Right hindlimb (tissue), 1 donor: ENCODE data around the gene GPR3.
"Not testable (repeated sequence)": the region's sequence is repeated elsewhere in the genome, so short reads cannot be mapped to it uniquely, and the experiment has no call there.

Source experiments
- DNase-seq: peaks from one replicate; pipeline ENCODE4 v3.0.0-alpha.2; 2018

The GPR3 gene

DNA sequence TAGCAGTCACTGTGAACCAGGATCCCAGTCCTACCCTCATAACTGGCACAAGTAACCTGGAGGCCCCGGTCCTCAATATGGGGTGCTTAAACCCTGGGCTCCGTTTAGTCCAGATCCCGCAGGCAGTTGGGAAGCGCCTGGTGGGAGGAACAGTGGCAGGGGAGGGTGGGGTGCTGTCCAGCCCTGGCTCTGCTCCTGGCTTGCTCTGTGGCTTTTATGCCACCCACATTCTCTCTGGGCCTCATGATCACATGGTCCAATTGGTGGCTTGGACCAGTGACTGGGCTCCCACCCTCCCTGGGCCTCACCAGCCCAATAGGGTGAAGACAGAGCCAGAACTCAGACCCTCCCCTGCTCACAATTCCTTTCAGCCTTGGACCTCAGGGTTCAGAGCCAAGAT lies 12.2 kb upstream of the GPR3 start:
- DNase-seq, result peak; percentile 39

DNA sequence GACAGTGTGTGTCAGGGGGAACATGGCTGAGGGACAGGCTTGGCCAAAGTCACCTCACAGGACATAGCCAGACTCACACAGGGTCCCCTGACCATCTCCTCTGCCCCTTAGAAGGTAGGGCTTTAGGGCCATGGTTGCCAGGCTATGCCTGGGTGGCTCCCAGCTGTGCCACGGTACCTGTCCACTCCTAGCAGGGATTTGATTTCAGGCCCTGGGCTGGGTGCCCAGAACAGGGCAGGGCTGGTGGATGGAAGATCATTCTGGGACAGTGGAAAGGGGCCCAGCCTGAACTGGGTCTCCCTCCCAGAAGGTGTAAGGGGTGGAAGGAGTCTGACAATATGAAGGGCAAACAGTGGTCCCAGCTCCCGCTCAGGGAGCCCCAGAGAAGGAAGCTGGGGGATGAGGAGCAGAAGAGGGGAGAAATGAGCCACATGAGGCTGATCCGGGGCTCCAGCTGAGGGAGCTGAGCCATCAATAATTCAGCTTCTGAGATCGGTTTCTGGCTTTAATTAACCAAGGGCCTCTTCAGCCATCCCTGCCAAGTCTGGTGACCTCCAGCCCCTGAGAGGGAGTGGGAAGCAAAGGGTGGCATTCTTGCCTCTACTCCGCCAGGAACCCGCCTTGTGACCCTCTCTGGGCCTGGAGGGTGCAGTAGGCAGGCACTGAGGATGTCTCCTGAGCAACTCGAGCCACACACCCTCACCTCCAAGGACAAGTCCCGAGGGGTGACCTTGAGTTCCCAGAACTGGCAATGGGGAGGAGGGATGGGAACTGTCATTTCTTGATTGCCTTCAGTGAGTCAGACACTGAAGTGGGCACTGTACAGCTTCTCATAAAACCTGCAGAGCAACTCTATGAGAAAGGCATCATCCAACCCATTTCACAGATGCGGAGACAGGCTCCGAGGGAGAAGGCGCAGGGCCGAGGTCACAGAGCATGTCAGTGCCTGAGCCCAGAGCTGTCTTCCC lies 11.4 kb upstream of the GPR3 start:
- peak; percentile 13 for DNase-seq

DNA sequence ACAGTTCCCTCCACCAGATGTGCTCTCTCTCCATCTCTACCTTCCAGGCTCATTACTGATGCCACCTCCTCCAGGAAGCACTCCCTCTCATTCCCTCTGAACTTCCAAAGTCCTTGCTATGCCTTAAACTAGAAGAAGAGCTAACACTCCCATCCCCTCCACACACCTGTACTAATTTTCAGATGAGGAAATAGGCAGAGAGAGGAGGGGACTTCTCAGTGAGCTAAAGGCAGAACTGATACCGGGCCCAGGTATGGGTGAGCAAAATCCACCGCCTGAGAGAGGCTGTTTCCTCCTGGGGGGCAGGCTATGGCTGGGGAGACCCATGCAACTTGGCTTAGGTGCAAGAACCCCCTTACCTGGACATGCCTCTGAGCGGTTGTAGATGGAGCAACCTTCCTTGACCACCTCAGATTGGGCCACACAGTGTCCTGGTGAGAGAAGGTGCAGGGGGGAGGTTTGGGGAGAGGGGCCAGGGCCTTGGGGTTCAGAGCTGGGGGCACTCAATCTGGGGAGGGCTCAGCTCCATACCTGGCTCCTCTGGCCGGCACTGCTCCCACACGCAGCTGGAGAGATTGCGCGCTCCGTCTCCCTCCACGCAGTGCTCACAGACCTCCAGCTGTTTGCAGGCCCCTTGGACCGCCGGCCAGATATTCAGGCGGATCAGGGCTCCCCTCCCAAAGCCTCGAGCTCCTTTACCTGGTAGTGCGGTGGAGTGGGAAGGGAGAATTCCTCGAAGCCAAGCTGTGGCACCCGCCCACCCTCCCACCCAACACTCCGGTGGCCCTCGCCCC lies 10.3 kb upstream of the GPR3 start:
- no peak for DNase-seq

DNA sequence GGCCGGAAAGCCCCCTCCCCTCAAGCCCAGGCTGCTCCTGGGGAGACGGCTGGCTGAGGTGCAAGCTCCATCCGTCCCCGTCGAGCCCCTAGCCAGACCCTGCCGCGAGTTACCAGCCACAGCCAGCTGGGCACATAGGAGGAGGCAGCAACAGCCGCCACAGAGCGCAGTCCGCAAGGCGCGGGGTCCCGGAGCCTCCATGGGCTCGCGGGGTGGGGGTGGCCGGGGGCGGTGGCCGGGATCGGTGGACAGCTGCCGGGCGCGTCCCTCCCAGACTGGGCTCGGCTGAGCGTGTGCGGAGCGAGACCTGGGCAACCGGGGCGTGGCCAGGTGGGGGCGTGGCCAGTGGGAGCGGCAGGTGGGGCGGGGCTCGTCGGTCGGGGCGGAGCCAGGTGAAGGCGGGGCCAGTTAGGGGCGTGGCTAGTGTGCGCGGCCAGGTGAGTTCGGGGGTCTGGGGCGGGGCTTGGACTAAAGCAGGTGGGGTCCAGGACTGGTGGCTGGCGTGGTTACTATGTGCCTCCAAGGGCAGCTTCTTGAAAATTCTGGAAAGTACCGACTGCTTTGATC lies 9.3 kb upstream of the GPR3 start, which contains the start of gene CD164L2:
TSS of gene CD164L2 (minus strand) at position 295 of the 567 bp plus-strand sequence. CDS start at position 201, 94 bp downstream.
- DNase-seq, result peak; percentile 35

DNA sequence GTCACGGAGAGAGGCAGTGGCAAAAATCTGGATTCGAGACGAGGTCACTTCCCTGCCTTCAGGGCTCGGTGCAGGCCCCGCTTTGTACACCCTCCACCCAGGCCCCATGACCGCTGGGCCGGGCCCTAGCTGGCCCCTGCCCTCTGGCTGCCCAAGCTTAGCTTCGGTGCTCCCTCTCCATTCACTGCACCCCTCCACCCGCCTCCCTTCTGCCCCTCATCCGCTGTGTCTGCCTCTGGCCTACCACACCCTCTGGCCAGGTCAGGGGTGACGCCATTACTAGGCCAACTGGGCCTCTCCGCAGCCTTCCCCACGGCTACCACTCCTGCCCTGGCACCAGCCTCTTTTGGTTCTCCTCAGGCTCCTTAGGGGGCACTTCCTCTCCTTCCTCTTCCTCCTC lies 8.8 kb upstream of the GPR3 start:
- no peak for DNase-seq

DNA sequence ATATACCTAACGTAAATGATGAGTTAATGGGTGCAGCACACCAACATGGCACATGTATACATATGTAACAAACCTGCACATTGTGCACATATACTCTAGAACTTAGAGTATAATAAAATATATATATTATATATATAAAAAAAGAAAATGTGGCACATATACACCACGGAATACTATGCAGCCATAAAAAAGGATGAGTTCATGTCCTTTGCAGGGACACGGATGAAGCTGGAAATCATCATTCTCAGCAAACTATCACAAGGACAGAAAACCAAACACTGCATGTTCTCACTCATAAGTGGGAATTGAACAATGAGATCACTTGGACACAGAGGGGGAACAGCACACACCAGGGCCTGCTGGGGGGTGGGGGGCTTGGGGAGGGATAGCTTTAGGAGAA lies 7.6 kb upstream of the GPR3 start:
- DNase-seq, result not testable (repeated sequence)

DNA sequence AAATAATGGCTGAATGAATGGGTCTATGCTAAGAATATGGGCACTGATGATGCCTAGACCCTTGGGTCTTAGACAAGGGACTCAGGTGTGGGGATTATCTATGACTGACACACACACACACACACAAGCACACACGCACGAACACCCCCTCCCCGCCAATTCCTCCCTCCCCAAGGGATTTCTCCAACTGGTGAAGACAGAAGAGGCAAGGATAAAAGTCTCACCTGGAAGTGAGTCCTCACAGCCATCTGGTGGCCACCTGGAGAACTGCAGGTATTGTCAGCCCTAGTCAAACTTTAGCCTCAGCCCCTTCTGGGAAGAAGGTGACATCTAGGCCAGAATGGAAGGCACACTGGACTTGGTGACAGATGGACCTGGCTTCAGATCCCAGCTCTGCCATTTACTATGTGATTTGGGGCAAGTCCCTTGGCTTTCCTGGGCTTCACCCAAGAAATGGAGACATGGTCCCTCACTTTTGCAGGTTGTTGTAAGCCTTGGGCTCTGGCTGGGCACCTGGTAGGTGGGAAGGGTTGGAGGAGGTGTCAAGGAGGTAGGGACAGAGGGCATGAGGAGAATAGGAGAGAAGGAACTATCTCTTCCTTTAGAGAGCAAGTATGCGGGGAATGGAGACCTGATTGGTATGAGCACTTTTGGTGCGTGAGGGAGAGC lies 4.0 kb upstream of the GPR3 start:
- DNase-seq, result no peak

DNA sequence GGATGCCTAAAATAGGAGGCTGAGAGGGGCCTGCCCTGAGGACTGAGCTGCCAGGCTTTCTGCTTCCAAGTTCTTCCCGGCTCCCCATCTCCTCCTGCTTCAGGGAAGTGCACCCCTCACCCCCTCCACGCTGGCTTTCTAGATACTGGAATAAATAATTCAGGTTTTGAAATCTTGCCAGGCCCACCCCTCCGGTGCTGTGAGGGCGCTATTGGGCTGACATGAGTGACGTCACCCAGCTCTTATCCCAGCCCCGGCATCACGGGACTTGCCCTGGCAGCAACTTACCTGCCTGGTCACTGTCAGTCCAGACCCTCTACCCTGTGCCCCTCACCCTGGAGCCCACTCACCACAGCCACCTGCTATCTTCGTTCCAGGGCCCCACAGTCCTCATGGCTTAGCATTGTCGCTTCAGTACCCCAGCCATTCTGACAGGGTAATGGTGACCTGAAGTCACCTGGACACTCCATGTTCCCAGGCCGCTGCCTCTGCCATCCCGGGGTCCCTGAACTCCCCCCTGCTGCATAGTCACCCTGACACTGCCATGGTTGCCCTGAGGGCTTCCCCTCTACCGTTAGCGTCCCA lies 819 bp upstream of the GPR3 start:
- peak; percentile 62 for DNase-seq

DNA sequence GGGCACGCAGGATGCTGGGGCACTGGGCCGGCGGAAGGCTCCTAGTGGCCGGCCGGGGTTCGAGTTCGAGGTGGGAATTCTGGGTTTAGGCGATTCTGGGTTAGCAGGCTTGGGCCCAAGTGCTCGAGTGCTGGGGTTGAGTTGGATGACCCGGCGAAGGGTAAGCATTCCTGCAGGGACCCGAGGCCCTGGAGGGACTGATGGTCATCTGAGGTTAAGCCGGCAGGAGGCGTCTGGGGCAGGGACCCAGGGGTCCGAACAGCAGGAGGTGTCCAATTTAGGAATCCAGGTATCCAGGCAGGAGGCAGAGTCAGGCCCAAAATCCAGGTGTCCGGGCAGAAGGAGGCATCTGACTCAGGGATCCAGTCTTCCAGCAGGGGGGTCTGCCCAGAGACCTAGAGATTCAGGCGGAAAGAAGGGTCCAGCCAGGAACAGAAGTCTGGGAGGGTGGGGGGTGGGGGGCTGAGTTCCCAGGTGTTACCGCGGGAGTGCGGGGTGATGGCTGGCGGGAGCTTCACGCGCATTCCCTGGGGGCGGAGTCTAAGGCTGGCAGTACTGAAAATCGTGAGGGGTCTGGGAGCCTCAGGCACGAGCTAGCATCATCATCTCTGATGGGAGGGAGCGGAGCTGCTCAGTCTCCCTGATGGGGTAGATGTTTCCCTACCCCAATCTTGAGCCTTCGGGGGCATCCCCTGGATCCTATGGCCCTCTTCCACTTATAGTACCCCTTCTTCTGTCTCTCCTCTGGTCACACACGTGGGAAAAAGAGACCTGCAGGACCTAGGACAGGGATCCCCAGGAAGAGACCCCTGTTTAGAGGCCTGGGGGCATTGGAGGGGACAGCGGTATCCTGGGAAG lies 585 bp downstream of the GPR3 start:
- DNase-seq, result no peak

DNA sequence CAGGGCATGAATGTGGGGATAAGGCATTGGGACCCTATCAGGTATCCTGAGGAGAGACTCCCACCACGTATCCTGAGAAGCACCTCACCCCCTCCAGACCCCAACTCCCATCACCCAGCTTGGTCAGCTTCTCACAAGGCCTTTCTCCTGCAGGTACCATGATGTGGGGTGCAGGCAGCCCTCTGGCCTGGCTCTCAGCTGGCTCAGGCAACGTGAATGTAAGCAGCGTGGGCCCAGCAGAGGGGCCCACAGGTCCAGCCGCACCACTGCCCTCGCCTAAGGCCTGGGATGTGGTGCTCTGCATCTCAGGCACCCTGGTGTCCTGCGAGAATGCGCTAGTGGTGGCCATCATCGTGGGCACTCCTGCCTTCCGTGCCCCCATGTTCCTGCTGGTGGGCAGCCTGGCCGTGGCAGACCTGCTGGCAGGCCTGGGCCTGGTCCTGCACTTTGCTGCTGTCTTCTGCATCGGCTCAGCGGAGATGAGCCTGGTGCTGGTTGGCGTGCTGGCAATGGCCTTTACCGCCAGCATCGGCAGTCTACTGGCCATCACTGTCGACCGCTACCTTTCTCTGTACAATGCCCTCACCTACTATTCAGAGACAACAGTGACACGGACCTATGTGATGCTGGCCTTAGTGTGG lies 1.3 kb downstream of the GPR3 start:
- DNase-seq, result no peak

DNA sequence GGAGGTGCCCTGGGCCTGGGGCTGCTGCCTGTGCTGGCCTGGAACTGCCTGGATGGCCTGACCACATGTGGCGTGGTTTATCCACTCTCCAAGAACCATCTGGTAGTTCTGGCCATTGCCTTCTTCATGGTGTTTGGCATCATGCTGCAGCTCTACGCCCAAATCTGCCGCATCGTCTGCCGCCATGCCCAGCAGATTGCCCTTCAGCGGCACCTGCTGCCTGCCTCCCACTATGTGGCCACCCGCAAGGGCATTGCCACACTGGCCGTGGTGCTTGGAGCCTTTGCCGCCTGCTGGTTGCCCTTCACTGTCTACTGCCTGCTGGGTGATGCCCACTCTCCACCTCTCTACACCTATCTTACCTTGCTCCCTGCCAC lies 1.8 kb downstream of the GPR3 start:
- no peak for DNase-seq

DNA sequence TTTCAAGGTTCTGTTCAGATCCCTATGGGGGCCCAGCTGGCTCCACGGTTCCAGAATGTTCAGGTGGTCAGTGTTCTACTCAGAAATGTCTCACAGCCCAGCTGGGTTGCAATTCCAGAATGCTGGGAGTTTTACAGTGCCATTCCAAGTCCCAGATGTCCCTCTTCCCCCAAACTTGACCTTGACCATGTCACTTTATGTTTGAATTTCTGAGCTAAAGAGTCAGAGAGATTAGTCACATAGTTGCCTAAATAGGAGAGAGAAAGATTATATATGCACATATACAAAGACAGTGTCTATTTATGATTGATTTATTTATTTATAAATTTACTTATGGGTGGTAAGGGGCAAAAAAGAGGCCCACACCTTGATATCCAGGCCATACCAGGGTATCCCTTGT lies 2.5 kb downstream of the GPR3 start:
- no peak for DNase-seq

DNA sequence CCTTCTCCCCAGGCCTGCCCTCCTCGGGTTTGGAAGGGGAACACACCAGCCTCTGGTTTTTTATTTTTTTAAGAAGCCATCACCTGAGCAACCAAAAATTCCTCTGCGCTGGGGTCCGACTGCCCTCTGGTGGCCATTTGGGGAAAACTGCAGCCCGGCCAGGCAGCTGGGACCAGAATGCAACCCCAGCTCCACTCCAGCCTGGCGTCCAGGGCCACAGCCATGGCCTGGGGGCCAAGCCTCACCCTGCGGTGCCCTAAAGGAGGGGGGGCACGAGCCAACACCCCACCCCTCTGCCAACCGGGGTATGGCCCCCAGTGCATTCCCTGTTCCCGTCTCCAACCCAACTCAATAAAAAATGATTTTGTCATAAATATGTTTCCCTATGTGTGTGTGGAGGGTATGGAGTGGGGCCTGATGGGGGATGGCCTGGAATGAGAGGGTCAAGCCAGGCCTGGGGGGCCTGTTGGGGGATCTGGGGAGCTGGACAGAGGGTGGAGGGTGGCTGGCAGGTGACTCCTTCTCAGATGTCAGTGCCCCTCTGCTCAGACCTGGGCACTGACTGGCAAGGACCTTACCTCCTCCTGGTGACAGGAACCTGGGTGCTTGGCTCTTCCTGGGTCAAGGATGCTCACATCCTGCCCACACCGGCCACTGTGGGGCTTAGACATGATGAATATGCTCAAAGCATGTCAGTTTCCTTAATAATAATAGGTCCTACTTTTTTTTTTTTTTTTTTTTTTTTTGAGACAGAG lies 3.2 kb downstream of the GPR3 start:
- peak; percentile 84 for DNase-seq

DNA sequence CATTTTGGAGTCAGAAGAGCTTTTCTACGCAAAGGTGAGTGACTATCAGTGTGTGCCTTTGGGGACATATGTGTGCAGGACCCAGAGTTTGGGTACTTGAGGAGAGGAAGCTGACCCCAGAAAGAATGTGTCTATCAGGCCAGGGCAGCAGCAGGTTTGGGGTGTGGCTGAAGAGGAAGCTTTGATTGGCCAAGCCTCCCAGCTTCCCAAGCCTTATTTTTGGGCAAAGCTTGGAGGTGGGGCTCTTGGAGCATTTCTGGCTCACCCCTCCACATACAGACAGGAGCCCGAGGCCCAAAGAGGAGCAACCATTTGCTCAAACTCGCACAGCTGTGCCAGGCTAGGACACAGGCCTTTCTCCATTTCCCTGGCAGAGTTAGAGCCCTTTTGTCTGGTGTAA lies 4.7 kb downstream of the GPR3 start:
- DNase-seq, result no peak

DNA sequence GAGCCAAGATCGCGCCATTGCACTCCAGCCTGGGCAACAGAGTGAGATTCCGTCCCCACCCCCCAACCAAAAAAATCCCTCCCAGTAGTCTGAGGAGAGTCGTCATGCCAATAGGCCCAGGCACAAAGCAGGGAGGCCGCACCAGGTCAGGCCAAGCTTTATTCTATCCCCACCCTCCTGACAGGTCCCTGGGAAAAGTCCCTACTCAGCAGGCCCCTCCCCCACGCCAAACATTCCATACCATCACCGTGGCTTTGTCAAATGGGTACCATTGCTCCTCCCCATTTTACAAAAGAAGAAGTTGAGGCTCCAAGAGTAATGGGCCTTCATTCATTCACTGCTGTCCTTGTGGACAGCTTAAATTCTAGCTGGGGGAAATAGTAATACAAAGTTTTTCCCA lies 5.3 kb downstream of the GPR3 start:
- no peak for DNase-seq

DNA sequence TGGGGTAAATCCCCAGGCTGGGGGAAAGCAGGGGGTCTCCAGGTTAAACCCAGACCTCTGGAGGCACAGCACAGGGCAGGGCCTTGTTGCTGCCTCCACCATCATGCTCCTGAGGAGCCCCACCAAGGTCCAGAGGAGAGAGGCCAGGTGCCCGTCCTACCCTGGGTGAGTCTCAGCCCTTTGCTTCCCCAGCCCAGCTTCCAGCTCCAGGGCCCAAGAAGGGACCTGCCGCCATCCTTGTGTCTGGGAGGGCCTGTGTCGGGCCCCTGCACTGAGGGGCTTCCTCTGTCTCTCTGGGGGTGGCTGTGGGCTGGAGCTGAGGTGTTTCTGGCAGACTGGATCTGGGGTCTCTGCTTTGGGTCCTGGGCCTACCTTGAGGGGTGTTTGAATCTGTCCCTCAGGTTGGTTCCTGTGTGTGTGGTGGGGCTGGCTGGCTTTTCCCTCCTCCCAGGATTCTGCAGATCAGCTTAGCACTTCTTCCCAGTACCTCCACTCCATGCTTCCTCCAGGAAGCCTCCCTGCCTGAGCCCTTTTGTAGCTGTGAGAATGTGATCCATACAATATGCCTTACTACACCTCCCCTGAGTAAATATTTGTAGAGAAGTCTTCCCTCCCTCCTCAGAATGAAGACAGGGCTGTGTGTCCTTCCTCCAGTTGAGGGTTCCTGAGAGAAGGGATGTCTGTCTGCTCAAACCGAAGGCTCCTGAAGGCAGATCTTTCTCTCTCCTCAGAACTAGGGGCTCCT lies 6.2 kb downstream of the GPR3 start:
- no peak for DNase-seq

DNA sequence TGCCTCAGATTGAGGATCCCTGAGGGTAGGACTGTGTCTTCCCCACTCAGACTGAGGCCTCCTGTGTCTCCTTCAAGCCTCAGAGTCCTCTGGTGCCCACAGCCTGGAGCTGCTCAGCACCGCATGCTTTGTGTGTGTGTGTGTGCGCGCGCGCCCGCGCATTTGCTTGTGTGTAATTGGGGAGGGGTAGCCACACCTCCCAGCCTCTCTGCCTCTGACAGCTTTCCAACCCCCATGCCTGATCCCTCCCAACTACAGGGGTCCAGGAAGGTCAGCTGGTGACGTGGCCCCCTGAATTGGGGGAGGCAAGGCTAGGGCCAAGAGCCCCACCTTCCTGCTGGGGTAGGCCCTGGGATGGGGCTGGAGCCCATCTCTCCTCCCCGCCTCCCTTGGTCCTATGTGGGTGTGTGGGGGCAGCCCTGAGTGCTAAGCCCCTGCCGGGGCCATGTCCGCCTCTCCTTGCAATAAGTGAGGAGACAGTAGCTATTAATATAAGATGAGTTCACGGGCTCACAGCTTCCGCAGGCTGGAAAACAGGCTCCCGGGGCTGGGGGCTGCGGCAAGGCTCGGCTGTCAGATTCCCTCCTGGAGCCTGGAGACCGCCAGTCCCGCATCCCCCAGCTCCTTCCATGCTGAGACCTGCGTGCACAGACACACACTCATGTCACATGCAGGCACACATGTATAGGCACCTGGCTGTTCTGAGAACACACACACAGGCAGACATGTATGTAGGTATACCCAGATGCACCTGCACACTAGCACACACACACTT lies 7.0 kb downstream of the GPR3 start:
- DNase-seq, result no peak

DNA sequence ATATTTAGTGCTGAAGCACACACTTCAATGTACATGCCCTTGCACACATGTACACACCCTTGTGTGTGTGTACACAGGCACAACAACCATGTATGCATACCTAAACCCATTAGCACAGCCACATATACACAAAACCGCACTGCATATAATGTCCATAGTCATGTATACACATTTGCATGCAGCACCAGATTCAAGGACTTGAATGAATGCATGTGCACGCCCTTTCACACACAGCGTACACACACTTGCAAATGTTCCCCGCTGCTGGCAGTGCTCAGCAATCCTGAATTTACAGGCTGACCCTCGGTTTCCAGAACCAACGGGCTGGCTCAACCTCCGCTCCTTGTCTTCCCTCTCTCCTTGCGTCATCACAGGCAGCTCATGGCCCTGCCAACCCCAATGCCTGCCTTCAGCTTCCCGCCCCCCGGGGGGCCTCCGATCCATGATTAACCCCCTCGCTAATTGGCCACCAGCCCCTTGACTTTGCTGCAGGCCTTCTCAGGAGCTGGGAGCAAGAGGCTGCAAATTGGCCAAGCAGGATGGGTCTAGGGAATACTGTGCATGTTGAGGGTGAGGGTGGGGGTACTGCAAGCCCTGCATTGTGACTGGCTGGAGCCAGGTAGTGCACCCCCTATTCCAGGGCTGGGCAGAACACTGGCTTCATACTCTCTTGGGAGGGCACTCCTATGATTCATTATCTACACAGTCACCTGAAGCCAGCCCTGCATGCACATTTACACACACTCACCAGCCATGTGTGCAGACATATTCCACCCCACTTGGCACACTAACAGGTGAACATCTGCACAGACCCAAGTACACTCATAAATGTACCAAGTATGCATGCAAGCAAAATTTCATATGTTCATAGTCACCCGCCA lies 7.9 kb downstream of the GPR3 start:
- no peak for DNase-seq
